AG04450 (cell line): ENCODE results near the gene RAB7A. TPM values are rescaled to one million over a fixed set of nuclear protein-coding genes. Genes with fewer than 3 reads are reported as not detected.

Experiments
- CTCF ChIA-PET: fragments of 300-600, 350-600 bp; formaldehyde crosslinking; extraction: SDS; loops from one replicate; lab custom pipeline; 2022; ENCODE audit warnings: antibody characterized with exemption, inconsistent platforms; lab: Charles Lee
- POLR2A ChIA-PET: fragments of 350-600 bp; formaldehyde crosslinking; extraction: SDS; loops from one replicate; lab custom pipeline; 2021; ENCODE audit warnings: antibody characterized with exemption, inconsistent platforms; lab: Yijun Ruan, JAX
- DNase-seq: peaks from one replicate; pipeline ENCODE4 v3.0.0-alpha.2; 2011; ENCODE audit warnings: low read depth, low spot score
- H3K27ac ChIP-seq: one replicate; pipeline ENCODE4 v1.5.1; 2012; ENCODE audit warnings: low read depth, low read length, control low read depth
- H3K27me3 ChIP-seq: one replicate; pipeline ENCODE4 v1.6.0; 2012; ENCODE audit warnings: low read length; ENCODE audit not compliant: control insufficient read depth, insufficient read depth
- H3K4me3 ChIP-seq: 2 replicates; pipeline ENCODE4 v1.5.1; 2011; ENCODE audit warnings: mild to moderate bottlenecking, low read depth, low read length, control low read depth
- H3K9me3 ChIP-seq: 2 replicates; pipeline ENCODE4 v1.5.1; 2012; ENCODE audit warnings: low read length; ENCODE audit not compliant: control insufficient read depth, insufficient read depth
- CTCF ChIP-seq: IDR thresholded peaks from 2 replicates; pipeline ENCODE4 v1.5.1; 2011; ENCODE audit warnings: low read depth, low read length, control low read depth, inconsistent platforms
- polyA plus RNA-seq: library from polyadenylated mRNA; depleted of rRNA; stranded (reverse); fragments of >200 nt; gene quantifications from 2 replicates; pipeline ENCODE4 v1.2.3, GENCODE V29; 2011

The RAB7A gene
- polyA plus RNA-seq, 1 experiment, result 261 TPM

DNA sequence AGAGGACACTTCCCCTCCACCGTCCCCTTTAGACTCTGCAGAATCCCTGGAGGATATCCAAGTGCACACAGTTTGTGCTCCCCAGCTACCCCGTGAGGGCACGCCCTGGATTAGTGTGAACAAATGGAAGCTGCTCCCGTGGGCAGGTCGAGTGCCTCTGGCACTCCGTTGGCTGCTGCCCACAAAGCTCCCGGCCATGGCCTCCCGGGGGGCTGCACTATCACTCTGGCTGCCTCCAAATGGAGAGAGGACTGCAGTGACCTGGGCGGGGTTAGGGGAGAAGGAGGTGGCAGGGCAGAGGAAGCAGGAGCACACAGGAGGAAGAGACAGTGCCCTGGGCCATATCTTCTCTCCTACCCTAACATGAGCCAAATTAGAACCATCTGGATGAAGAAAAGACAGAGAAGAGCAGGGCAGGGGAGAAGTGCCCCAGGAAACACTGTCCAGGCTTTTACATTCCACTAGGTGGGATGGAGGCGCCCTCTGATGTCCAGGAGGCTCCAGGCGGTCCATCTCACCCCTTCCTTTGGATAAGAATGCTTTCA, 124.0 kb downstream of the RAB7A start:
- TF ChIP-seq CTCF, result peak; percentile 27; the same call in 1 of the 2 replicates
- ChIA-PET CTCF (interaction anchor here (1.0 to 1.8 kb wide), 2 partner anchors 169 to 203 kb away, joined by 4 to 7 read pairs; no protein-coding TSS in a partner anchor), POLR2A (no interaction called here)
- no peak for DNase-seq
- Histone ChIP-seq H3K27ac (no peak overlapping the region), H3K4me3 (no peak overlapping the region), H3K9me3 (peaks cover 20% of the 10 kb centered on the region), H3K27me3 (no peaks in the 10 kb centered on the region)

DNA sequence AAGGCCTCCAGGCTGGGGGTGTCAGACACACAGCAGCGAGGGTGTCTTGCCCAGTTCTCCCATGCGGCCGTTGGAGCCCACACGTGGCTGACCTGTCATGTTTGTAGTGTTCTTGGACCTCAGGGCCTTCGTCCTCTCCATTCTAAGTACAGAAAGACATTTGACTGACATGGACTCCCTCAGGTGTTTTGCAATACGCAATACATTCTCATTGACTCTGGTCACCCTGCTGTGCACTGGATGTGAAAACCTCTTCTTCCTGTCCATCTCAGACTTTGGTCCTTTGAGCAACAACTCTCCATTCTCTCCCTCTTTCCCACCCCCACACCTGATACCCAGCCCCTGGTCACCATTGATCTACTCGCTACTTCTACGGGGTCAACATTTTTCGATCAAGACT, 124.6 kb downstream of the RAB7A start:
- peaks cover 20% of the 10 kb centered on the region for H3K9me3 ChIP-seq
- TF ChIP-seq CTCF, result no peak
- no peak for DNase-seq
- ChIA-PET CTCF (interaction anchor here (1.0 to 1.8 kb wide), 2 partner anchors 170 to 204 kb away, joined by 4 to 7 read pairs; no protein-coding TSS in a partner anchor), POLR2A (no interaction called here)
- no peaks in the 10 kb centered on the region for H3K27me3 ChIP-seq
- no peak overlapping the region for H3K27ac ChIP-seq
- no peak overlapping the region for H3K4me3 ChIP-seq

DNA sequence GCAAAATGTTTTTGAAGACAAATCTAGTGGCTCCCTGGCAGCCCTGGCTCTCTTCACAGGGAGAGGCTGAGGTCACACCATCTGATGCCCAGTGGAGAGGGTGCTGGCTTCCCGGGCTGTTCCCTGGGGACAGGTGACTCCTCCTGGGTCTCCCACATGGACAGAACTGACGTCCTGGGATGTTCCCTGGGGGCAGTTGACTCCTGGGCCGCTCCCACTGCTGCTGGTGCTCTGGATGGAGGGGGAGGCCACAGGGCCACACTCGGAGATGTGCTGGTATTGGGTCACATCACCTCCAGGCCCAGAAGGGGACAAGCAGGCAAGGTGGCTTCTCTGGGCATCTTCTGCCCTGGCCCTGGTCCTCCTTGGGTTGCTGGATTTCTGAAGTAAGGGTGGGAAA, 125.6 kb downstream of the RAB7A start:
- no peaks in the 10 kb centered on the region for H3K27me3 ChIP-seq
- no peak overlapping the region for H3K4me3 ChIP-seq
- no peak overlapping the region for H3K27ac ChIP-seq
- TF ChIP-seq CTCF, result no peak
- ChIA-PET CTCF (interaction anchor here (0.7 kb wide), 1 partner anchor 171 kb away, joined by 3 read pairs; no protein-coding TSS in a partner anchor), POLR2A (no interaction called here)
- DNase-seq, result no peak
- H3K9me3 ChIP-seq, result peaks cover 20% of the 10 kb centered on the region

DNA sequence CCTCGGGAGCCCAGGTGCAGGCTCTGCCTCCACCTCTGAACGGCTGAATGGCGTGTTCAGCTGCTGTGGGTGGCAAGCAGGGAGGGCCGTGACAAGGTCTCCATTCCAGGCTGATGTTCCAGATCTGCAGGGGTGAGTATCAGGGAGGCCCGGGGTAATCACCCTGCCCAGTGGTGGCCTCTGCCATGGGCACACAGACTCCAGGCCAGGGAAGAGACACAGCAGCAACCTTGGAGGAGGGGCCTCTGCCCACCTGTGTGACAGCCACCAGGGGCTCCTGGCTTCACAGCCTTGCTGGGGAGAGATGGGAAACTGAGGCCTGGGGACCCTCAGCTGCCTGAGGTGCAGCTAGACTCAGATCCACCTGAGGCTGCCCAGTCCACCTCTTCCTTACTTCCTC, 127.8 kb downstream of the RAB7A start:
- Histone ChIP-seq H3K4me3 (no peak overlapping the region), H3K27me3 (no peaks in the 10 kb centered on the region), H3K27ac (no peak overlapping the region), H3K9me3 (peaks cover 24% of the 10 kb centered on the region)
- CTCF ChIA-PET, result no interaction called here
- TF ChIP-seq CTCF, result no peak
- no peak for DNase-seq
- POLR2A ChIA-PET, result no interaction called here

- peaks cover 31% of the 10 kb centered on the region for H3K9me3 ChIP-seq
- no peak for TF ChIP-seq CTCF
- DNase-seq, result no peak
- ChIA-PET POLR2A (interaction anchor here (1.0 kb wide), 1 partner anchor 17 kb away, joined by 3 read pairs; no protein-coding TSS in a partner anchor), CTCF (no interaction called here)
- no peaks in the 10 kb centered on the region for H3K27me3 ChIP-seq
- H3K27ac ChIP-seq, result no peak overlapping the region
- H3K4me3 ChIP-seq, result no peak overlapping the region
Observed at GRCh38 chr3:128854475-128854874, 128.5 kb downstream of the RAB7A start.
